PC-3 (cell line): ENCODE measurements around the gene GNGT1.

Experiments
- EZH2 ChIP-seq: fragments of 300-600 bp; sonication (generic); IDR thresholded peaks from one replicate; pipeline ENCODE4 v1.6.1; 2017; ENCODE audit warnings: antibody characterized with exemption, mild to moderate bottlenecking, low read length; ENCODE audit not compliant: unreplicated experiment
- TF ChIP-seq, protein P1 (sequence below): fragments of 300-600 bp; sonication (generic); conservative IDR thresholded peaks from 2 replicates; pipeline ENCODE4 v1.5.1; 2017; ENCODE audit warnings: antibody characterized with exemption, low read depth, mild to moderate bottlenecking, low read length

DNA sequence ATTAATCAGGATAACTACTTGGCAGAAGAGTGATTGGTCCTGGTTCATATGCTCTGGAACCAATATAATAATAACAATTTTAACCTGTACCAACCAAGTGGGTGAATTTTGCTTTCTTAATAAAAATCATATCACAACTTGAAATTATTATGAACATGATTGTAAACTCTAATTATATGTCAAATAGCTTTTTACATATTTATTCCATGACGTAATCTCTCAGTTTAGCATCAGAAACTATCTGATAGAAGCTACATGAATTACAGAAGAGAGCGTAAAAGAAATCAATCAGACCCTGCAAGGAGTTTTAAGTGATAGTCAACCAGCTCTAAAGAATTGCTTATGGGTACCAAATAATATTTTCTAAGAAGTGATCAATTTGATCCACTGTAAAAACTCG is 25.3 kb downstream of the GNGT1 start:
- TF ChIP-seq, protein P1, sequence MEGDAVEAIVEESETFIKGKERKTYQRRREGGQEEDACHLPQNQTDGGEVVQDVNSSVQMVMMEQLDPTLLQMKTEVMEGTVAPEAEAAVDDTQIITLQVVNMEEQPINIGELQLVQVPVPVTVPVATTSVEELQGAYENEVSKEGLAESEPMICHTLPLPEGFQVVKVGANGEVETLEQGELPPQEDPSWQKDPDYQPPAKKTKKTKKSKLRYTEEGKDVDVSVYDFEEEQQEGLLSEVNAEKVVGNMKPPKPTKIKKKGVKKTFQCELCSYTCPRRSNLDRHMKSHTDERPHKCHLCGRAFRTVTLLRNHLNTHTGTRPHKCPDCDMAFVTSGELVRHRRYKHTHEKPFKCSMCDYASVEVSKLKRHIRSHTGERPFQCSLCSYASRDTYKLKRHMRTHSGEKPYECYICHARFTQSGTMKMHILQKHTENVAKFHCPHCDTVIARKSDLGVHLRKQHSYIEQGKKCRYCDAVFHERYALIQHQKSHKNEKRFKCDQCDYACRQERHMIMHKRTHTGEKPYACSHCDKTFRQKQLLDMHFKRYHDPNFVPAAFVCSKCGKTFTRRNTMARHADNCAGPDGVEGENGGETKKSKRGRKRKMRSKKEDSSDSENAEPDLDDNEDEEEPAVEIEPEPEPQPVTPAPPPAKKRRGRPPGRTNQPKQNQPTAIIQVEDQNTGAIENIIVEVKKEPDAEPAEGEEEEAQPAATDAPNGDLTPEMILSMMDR: no peak
- TF ChIP-seq EZH2: no peak
